ENCODE results near the gene WNT10A. TPM values are rescaled to one million over a fixed set of nuclear protein-coding genes. Genes with fewer than 3 reads are reported as not detected.

WNT10A gene
- total and polyA plus RNA-seq, 9 of the 15 experiments (the other 6 are each of a cell fraction or from before 2014, with no cell fraction given), result not detected

DNA sequence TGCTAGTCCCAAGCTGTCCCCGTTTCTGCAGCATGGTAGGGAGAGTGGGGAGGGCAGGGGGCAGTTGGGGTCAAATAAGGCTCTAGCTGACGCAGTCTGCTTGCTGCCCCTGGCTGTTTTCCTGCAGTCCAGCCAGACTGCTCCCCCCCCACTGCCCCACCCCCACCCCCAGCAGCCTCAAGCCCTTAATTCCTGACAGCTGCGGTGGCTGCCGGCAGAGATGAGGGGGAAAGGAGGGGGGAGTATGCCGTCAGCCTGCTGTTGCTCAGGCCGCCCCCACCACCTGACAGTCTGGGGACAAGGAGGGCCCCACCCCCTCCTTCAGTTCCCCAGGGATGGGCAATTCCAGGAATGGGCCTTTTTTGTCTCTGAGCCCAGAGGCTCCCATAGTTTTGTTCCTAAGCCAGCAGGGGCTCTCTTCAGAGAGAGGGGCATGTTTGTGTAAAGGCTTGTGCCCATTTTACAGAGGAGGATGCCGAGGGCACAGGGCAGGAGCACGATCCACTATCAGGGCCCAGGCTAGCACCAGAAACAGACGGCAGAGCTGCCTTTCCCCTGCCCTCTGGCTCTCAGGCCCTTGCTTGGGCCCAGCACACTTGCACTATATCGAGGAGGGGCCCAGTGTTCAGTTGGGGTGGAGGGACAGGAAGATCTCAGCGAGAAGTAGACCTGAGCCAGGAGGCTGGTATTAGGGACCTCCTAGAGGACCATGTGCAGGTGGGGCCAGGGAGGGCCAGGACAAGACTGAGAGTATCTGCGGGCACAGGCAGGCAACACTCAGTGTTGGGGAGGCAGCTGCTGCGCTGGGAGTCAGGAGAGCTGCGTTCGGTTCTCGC is 1.5 kb upstream of the WNT10A start (continued):
- TF ChIP-seq TAF15 (IDR thresholded peaks at IDR 0.05; ENCODE audit: low read depth, low read length), result no peak

DNA sequence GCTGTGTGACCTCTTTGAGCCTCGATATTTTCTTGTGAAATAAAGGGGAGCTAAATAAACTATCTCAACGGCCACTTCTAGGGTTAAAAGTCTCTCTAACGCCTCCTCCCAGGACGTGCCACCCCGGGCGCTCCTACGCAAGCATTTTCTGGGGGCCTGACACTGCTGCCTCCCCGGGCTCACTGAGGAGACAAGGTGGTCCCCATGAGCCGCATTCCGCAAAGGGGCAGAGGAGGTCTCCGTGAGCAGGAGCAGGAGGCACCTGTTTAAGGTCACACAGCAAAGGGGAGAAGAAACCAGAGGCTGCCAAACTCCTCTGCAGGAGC is 913 bp upstream of the WNT10A start:
- no peak overlapping the region for H3K27ac ChIP-seq (ENCODE audit: extremely low read depth, low read depth, low read length)
- in situ Hi-C loops (cut with MboI) (no loop called here), intact Hi-C loops (cut with micrococcal nuclease) (loop anchor here (5.0 kb wide), 1 partner anchor 98 kb away; no protein-coding TSS in a partner anchor)
- H3K9me3 ChIP-seq (replicated peaks; ENCODE audit: control insufficient read depth, insufficient read depth, low read depth, low read length), result no peaks in the 10 kb centered on the region
- BruUV-seq (replicated peaks), result no TSS peak
- H3K36me3 ChIP-seq (ENCODE audit: control insufficient read depth, insufficient read depth, low read length), result no peaks in the 10 kb centered on the region
- CTCF ChIA-PET (ENCODE audit: low intra/inter-chr PET ratio), result no interaction called here
- H3K9me1 ChIP-seq (ENCODE audit: control insufficient read depth, insufficient read depth, low read length), result no peaks in the 10 kb centered on the region
- ATAC-seq (no peak), FAIRE-seq (no peak), DNase-seq (ENCODE audit: extremely low read depth in 1 of 4, low spot score in 3 of 4) (no peak)
- H3K9ac ChIP-seq (ENCODE audit: insufficient read depth in 1 of 2, low read depth in 2 of 2, low read length in 2 of 2), result no peak overlapping the region
- no peak overlapping the region for H2AFZ ChIP-seq (ENCODE audit: low read depth, low read length)
- no peaks in the 10 kb centered on the region for H3K79me2 ChIP-seq (ENCODE audit: control insufficient read depth, insufficient read depth, low read length)
- WGBS (ENCODE audit: insufficient coverage, low coverage, missing lambda C conversion rate), result 34% methylated on average over 9 of the region's 11 CpGs
- H3K4me2 ChIP-seq (ENCODE audit: insufficient read depth, low read length), result no peak overlapping the region
- TF ChIP-seq RFX7 (CRISPR knock-in tag; IDR thresholded peaks at IDR 0.05) (no peak), PHF8 (IDR thresholded peaks at IDR 0.05; ENCODE audit: borderline replicate concordance, low read length) (no peak), SRSF9 (IDR thresholded peaks at IDR 0.05; ENCODE audit: borderline replicate concordance, low read depth, low read length) (no peak), PHB (CRISPR knock-in tag; IDR thresholded peaks at IDR 0.05) (no peak), CSDE1 (IDR thresholded peaks at IDR 0.05) (no peak), NR3C1 (CRISPR knock-in tag; IDR thresholded peaks at IDR 0.05) (no peak), NCOR1 (IDR thresholded peaks at IDR 0.05) (no peak), NR4A1 (CRISPR knock-in tag; IDR thresholded peaks at IDR 0.05) (no peak), NR4A1 (tag; IDR thresholded peaks at IDR 0.05) (no peak), EGR1 (conservative IDR thresholded peaks at IDR 0.05) (no peak)
- TF ChIP-seq, protein P1, sequence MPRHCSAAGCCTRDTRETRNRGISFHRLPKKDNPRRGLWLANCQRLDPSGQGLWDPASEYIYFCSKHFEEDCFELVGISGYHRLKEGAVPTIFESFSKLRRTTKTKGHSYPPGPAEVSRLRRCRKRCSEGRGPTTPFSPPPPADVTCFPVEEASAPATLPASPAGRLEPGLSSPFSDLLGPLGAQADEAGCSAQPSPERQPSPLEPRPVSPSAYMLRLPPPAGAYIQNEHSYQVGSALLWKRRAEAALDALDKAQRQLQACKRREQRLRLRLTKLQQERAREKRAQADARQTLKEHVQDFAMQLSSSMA (CRISPR knock-in tag; IDR thresholded peaks at IDR 0.05), result no peak
- H3K27me3 ChIP-seq (ENCODE audit: control insufficient read depth in 2 of 2, insufficient read depth in 2 of 2, low read length in 2 of 2), result peaks cover 0 to 34% of the 10 kb centered on the region in 2 experiments; a peak in 3 of 5 replicates
- H4K20me1 ChIP-seq (replicated peaks; ENCODE audit: control insufficient read depth, insufficient read depth, low read length), result peaks cover 10% of the 10 kb centered on the region; the same call in 1 of the 2 replicates
- H3K4me1 ChIP-seq (replicated peaks in 1 of 2; ENCODE audit: control insufficient read depth in 2 of 2, insufficient read depth in 2 of 2, low read length in 2 of 2), result peaks cover 0 to 15% of the 10 kb centered on the region in 2 experiments; a peak in 3 of 5 replicates
- no peak overlapping the region for H3K4me3 ChIP-seq
- POLR2A ChIA-PET, result interaction anchor here (1.1 kb wide), 1 partner anchor 10 kb away, joined by 3 read pairs; no protein-coding TSS in a partner anchor

Data from K562 (cell line).